CD8-positive, alpha-beta memory T cell (primary cell): Measurements from ENCODE around the gene PIK3R5. TPM values are rescaled to one million over a fixed set of nuclear protein-coding genes. Genes with fewer than 3 reads are reported as not detected.

ENCODE experiments used
- CTCF ChIA-PET: fragments of 350-600 bp; sonication (Branson Sonifier 250); formaldehyde crosslinking; loops from one replicate; lab custom pipeline; 2021; ENCODE audit warnings: antibody characterized with exemption; lab: Charles Lee
- POLR2A ChIA-PET: fragments of 350-600 bp; sonication (Branson Sonifier 250); formaldehyde crosslinking; loops from one replicate; lab custom pipeline; 2021; ENCODE audit warnings: antibody characterized with exemption; lab: Charles Lee
- DNase-seq, 5 donors: peaks; one replicate each; pipeline versions ENCODE4 v3.0.0 to v3.0.0-alpha.2; 2020 to 2022; ENCODE audit warnings: mixed read lengths in 1 of 5
- H3K27ac ChIP-seq: one replicate; pipeline ENCODE4 v1.7.0; 2013; ENCODE audit warnings: low read depth, mild to moderate bottlenecking, low read length, moderate library complexity
- H3K27me3 ChIP-seq: 2 replicates; pipeline ENCODE4 v1.7.0; 2013; ENCODE audit warnings: low read length, mild to moderate bottlenecking; ENCODE audit not compliant: insufficient read depth, poor library complexity, severe bottlenecking
- H3K36me3 ChIP-seq: 2 replicates; pipeline ENCODE4 v1.7.0; 2013; ENCODE audit warnings: mild to moderate bottlenecking, low read length, moderate library complexity; ENCODE audit not compliant: insufficient read depth
- H3K4me1 ChIP-seq: 2 replicates; pipeline ENCODE4 v1.7.0; 2013; ENCODE audit warnings: mild to moderate bottlenecking, low read length, moderate library complexity; ENCODE audit not compliant: insufficient read depth
- H3K4me3 ChIP-seq: 2 replicates; pipeline ENCODE4 v1.7.0; 2013; ENCODE audit warnings: mild to moderate bottlenecking, low read length
- H3K9me3 ChIP-seq: 2 replicates; pipeline ENCODE4 v1.7.0; 2013; ENCODE audit warnings: mild to moderate bottlenecking, low read length
- H3K27ac Mint-ChIP-seq, 8 donors: one replicate each; pipeline ENCODE4 v1.8.0; 2020 to 2021; ENCODE audit warnings: mixed read lengths in 8 of 8, mild to moderate bottlenecking in 6 of 8, inconsistent platforms in 3 of 8, moderate library complexity in 3 of 8
- H3K27me3 Mint-ChIP-seq, 2 donors: one replicate each; pipeline ENCODE4 v1.8.0; 2020 to 2021; ENCODE audit warnings: mixed read lengths in 2 of 2, mild to moderate bottlenecking in 1 of 2, moderate library complexity in 1 of 2
- H3K36me3 Mint-ChIP-seq, 3 donors: one replicate each; pipeline ENCODE4 v1.8.0; 2020 to 2021; ENCODE audit warnings: mixed read lengths in 3 of 3, inconsistent platforms in 1 of 3, mild to moderate bottlenecking in 1 of 3
- H3K4me1 Mint-ChIP-seq, 3 donors: one replicate each; pipeline ENCODE4 v1.8.0; 2020 to 2021; ENCODE audit warnings: mixed read lengths in 3 of 3, inconsistent platforms in 1 of 3, mild to moderate bottlenecking in 1 of 3
- H3K4me3 Mint-ChIP-seq, 7 donors: one replicate each; pipeline ENCODE4 v1.8.0; 2020 to 2021; ENCODE audit warnings: mixed read lengths in 7 of 7, mild to moderate bottlenecking in 6 of 7, moderate library complexity in 4 of 7, inconsistent platforms in 2 of 7
- H3K9me3 Mint-ChIP-seq, 5 donors: one replicate each; pipeline ENCODE4 v1.8.0; 2020 to 2022; ENCODE audit warnings: mixed read lengths in 5 of 5, mild to moderate bottlenecking in 3 of 5, moderate library complexity in 2 of 5, inconsistent platforms in 1 of 5
- polyA plus RNA-seq: library from polyadenylated mRNA; unstranded; fragments of 300-500 nt; fragmentation: Illumina TruSeq; gene quantifications from one replicate; pipeline ENCODE4 v1.2.3, GENCODE V29; 2021
- total RNA-seq, 2 experiments: library from RNA; stranded (reverse); gene quantifications; one replicate each; pipeline ENCODE4 v1.2.3, GENCODE V29; 2021

The PIK3R5 gene
- total and polyA plus RNA-seq, 3 experiments from 2014 or later = 28.6 to 71.6 (median 30.2) TPM

GRCh38 chr17:8935191-8935590 lies 30.3 kb downstream of the PIK3R5 start:
- Histone ChIP-seq H3K9me3 (no peaks in the 10 kb centered on the region), H3K36me3 (peaks cover 6% of the 10 kb centered on the region), H3K4me1 (peaks cover 36% of the 10 kb centered on the region), H3K4me3 (no peak overlapping the region), H3K27me3 (no peaks in the 10 kb centered on the region), H3K27ac (peak overlapping the region; percentile 17)
- peaks cover 84 to 96% (median 94%) of the 10 kb centered on the region in 3 donors for H3K4me1 Mint-ChIP-seq
- no peaks in the 10 kb centered on the region for H3K27me3 Mint-ChIP-seq
- peak overlapping the region; percentile 84 to 98 (median 93) for H3K27ac Mint-ChIP-seq
- peak overlapping the region; percentile 9 to 75 (median 56) for H3K4me3 Mint-ChIP-seq
- H3K9me3 Mint-ChIP-seq = peaks cover 0 to 5% (median under 1%) of the 10 kb centered on the region in 5 donors
- peaks cover 22 to 43% (median 23%) of the 10 kb centered on the region in 3 donors for H3K36me3 Mint-ChIP-seq
- POLR2A ChIA-PET = interaction anchor here (0.7 kb wide), 1 partner anchor 52 kb away, joined by 3 read pairs; no protein-coding TSS in a partner anchor
- CTCF ChIA-PET = interaction anchor here (0.8 kb wide), 1 partner anchor 552 kb away, joined by 3 read pairs; the partner anchor contains the start of gene RPL26
- DNase-seq = peak in 4 of 5 donors; percentile 35 to 81 (median 62)

GRCh38 chr17:8934346-8934745 lies 31.2 kb downstream of the PIK3R5 start:
- Mint-ChIP-seq H3K4me3 (peak overlapping the region in 3 of 7 donors; percentile 56 to 75 (median 71)), H3K9me3 (peaks cover 0 to 10% (median 2%) of the 10 kb centered on the region in 5 donors), H3K4me1 (peaks cover 84 to 96% (median 94%) of the 10 kb centered on the region in 3 donors), H3K27me3 (no peaks in the 10 kb centered on the region), H3K36me3 (peaks cover 28 to 51% (median 31%) of the 10 kb centered on the region in 3 donors), H3K27ac (peak overlapping the region in 7 of 8 donors; percentile 84 to 98 (median 93))
- no peak for DNase-seq
- ChIA-PET POLR2A (no interaction called here), CTCF (no interaction called here)
- Histone ChIP-seq H3K4me3 (no peak overlapping the region), H3K27ac (no peak overlapping the region), H3K27me3 (no peaks in the 10 kb centered on the region), H3K36me3 (peaks cover 6% of the 10 kb centered on the region), H3K4me1 (peaks cover 28% of the 10 kb centered on the region), H3K9me3 (peaks cover 7% of the 10 kb centered on the region)

GRCh38 chr17:8930649-8931048 lies 34.9 kb downstream of the PIK3R5 start:
- H3K4me3 ChIP-seq = no peak overlapping the region
- H3K36me3 Mint-ChIP-seq = peaks cover 26 to 50% (median 41%) of the 10 kb centered on the region in 3 donors
- peak overlapping the region in 4 of 8 donors; percentile 37 to 77 (median 58) for H3K27ac Mint-ChIP-seq
- H3K27me3 ChIP-seq = no peaks in the 10 kb centered on the region
- peak overlapping the region in 1 of 7 donors; percentile 25 for H3K4me3 Mint-ChIP-seq
- no peak overlapping the region for H3K27ac ChIP-seq
- H3K9me3 Mint-ChIP-seq = peaks cover 12 to 23% (median 15%) of the 10 kb centered on the region in 5 donors
- peaks cover 3% of the 10 kb centered on the region for H3K36me3 ChIP-seq
- ChIA-PET POLR2A (no interaction called here), CTCF (no interaction called here)
- peaks cover 60 to 78% (median 71%) of the 10 kb centered on the region in 3 donors for H3K4me1 Mint-ChIP-seq
- peaks cover 32% of the 10 kb centered on the region for H3K4me1 ChIP-seq
- peaks cover 26% of the 10 kb centered on the region for H3K9me3 ChIP-seq
- H3K27me3 Mint-ChIP-seq = peaks cover 0 to 1% of the 10 kb centered on the region in 2 donors
- no peak for DNase-seq

- Histone ChIP-seq H3K36me3 (peaks cover 3% of the 10 kb centered on the region), H3K27me3 (no peaks in the 10 kb centered on the region), H3K4me3 (no peak overlapping the region), H3K27ac (no peak overlapping the region), H3K9me3 (peaks cover 26% of the 10 kb centered on the region), H3K4me1 (peaks cover 29% of the 10 kb centered on the region)
- Mint-ChIP-seq H3K4me3 (no peak overlapping the region), H3K27me3 (peaks cover 0 to 1% of the 10 kb centered on the region in 2 donors), H3K36me3 (peaks cover 23 to 46% (median 41%) of the 10 kb centered on the region in 3 donors), H3K27ac (peak overlapping the region in 2 of 8 donors; percentile 16 to 71), H3K9me3 (peaks cover 12 to 23% (median 15%) of the 10 kb centered on the region in 5 donors), H3K4me1 (peaks cover 42 to 58% (median 51%) of the 10 kb centered on the region in 3 donors)
- no peak for DNase-seq
- CTCF ChIA-PET = no interaction called here
- POLR2A ChIA-PET = interaction anchor here (0.6 kb wide), 1 partner anchor 442 kb away, joined by 7 read pairs; no protein-coding TSS in a partner anchor
Measured at GRCh38 chr17:8928347-8928746, 37.2 kb downstream of the PIK3R5 start.

- H3K27ac Mint-ChIP-seq = peak overlapping the region in 1 of 8 donors; percentile 79
- peaks cover 12 to 23% (median 15%) of the 10 kb centered on the region in 5 donors for H3K9me3 Mint-ChIP-seq
- Histone ChIP-seq H3K27me3 (no peaks in the 10 kb centered on the region), H3K27ac (no peak overlapping the region), H3K36me3 (peaks cover 3% of the 10 kb centered on the region), H3K9me3 (peaks cover 26% of the 10 kb centered on the region), H3K4me1 (peaks cover 38% of the 10 kb centered on the region), H3K4me3 (no peak overlapping the region)
- peaks cover 0 to 1% of the 10 kb centered on the region in 2 donors for H3K27me3 Mint-ChIP-seq
- CTCF ChIA-PET = no interaction called here
- POLR2A ChIA-PET = no interaction called here
- DNase-seq = no peak
- H3K4me1 Mint-ChIP-seq = peaks cover 42 to 58% (median 52%) of the 10 kb centered on the region in 3 donors
- H3K36me3 Mint-ChIP-seq = peaks cover 26 to 52% (median 44%) of the 10 kb centered on the region in 3 donors
- no peak overlapping the region for H3K4me3 Mint-ChIP-seq
Measured at GRCh38 chr17:8927395-8927794, 38.1 kb downstream of the PIK3R5 start.

- Mint-ChIP-seq H3K36me3 (peaks cover 22 to 46% (median 34%) of the 10 kb centered on the region in 3 donors), H3K27ac (no peak overlapping the region), H3K27me3 (peaks cover 0 to 1% of the 10 kb centered on the region in 2 donors), H3K4me1 (peaks cover 36 to 48% (median 47%) of the 10 kb centered on the region in 3 donors), H3K4me3 (no peak overlapping the region), H3K9me3 (peaks cover 12 to 23% (median 15%) of the 10 kb centered on the region in 5 donors)
- no peak overlapping the region for H3K27ac ChIP-seq
- H3K27me3 ChIP-seq = no peaks in the 10 kb centered on the region
- H3K4me3 ChIP-seq = no peak overlapping the region
- ChIA-PET CTCF (no interaction called here), POLR2A (no interaction called here)
- peaks cover 3% of the 10 kb centered on the region for H3K36me3 ChIP-seq
- DNase-seq = no peak
- H3K4me1 ChIP-seq = peaks cover 44% of the 10 kb centered on the region
- peaks cover 26% of the 10 kb centered on the region for H3K9me3 ChIP-seq
Measured at GRCh38 chr17:8925808-8926207, 39.7 kb downstream of the PIK3R5 start.

- ChIA-PET CTCF (no interaction called here), POLR2A (interaction anchor here (0.5 kb wide), 1 partner anchor 23 kb away, joined by 4 read pairs; no protein-coding TSS in a partner anchor)
- H3K36me3 Mint-ChIP-seq = peaks cover 19 to 45% (median 29%) of the 10 kb centered on the region in 3 donors
- Histone ChIP-seq H3K27me3 (no peaks in the 10 kb centered on the region), H3K4me3 (no peak overlapping the region), H3K4me1 (peaks cover 44% of the 10 kb centered on the region), H3K36me3 (peaks cover 3% of the 10 kb centered on the region), H3K9me3 (peaks cover 26% of the 10 kb centered on the region), H3K27ac (no peak overlapping the region)
- H3K4me3 Mint-ChIP-seq = no peak overlapping the region
- H3K9me3 Mint-ChIP-seq = peaks cover 12 to 22% (median 13%) of the 10 kb centered on the region in 5 donors
- no peak overlapping the region for H3K27ac Mint-ChIP-seq
- peaks cover 32 to 44% (median 43%) of the 10 kb centered on the region in 3 donors for H3K4me1 Mint-ChIP-seq
- no peak for DNase-seq
- peaks cover 0 to 1% of the 10 kb centered on the region in 2 donors for H3K27me3 Mint-ChIP-seq
Measured at GRCh38 chr17:8925141-8925540, 40.4 kb downstream of the PIK3R5 start.

GRCh38 chr17:8924595-8924994 lies 40.9 kb downstream of the PIK3R5 start:
- H3K36me3 ChIP-seq = peaks cover 3% of the 10 kb centered on the region
- H3K4me3 ChIP-seq = no peak overlapping the region
- H3K27ac ChIP-seq = no peak overlapping the region
- peaks cover 22% of the 10 kb centered on the region for H3K9me3 ChIP-seq
- peaks cover 32 to 44% (median 43%) of the 10 kb centered on the region in 3 donors for H3K4me1 Mint-ChIP-seq
- no peak overlapping the region for H3K27ac Mint-ChIP-seq
- H3K36me3 Mint-ChIP-seq = peaks cover 14 to 41% (median 23%) of the 10 kb centered on the region in 3 donors
- peaks cover 12 to 17% (median 13%) of the 10 kb centered on the region in 5 donors for H3K9me3 Mint-ChIP-seq
- no peak for DNase-seq
- H3K4me1 ChIP-seq = peaks cover 44% of the 10 kb centered on the region
- H3K27me3 Mint-ChIP-seq = peaks cover 0 to 1% of the 10 kb centered on the region in 2 donors
- ChIA-PET POLR2A (no interaction called here), CTCF (no interaction called here)
- H3K4me3 Mint-ChIP-seq = no peak overlapping the region
- H3K27me3 ChIP-seq = no peaks in the 10 kb centered on the region
